ENCODE measurements around the gene ADCK1. TPM values are rescaled to one million over a fixed set of nuclear protein-coding genes. Genes with fewer than 3 reads are reported as not detected.
"Not testable (repeated sequence)": the region's sequence is repeated elsewhere in the genome, so short reads cannot be mapped to it uniquely, and the experiment has no call there.

ADCK1 gene
- total and polyA plus RNA-seq, 9 of the 15 experiments (the other 6 are each of a cell fraction or from before 2014, with no cell fraction given), result 2.8 to 8.9 (median 4.3) TPM

GRCh38 chr14:77799456-77799855 lies 453 bp upstream of the ADCK1 start:
- H3K79me2 ChIP-seq (ENCODE audit: control insufficient read depth, insufficient read depth, low read length); ATAC-seq; intact Hi-C loops (cut with micrococcal nuclease); H3K9me3 ChIP-seq (replicated peaks; ENCODE audit: control insufficient read depth, insufficient read depth, low read depth, low read length); H3K27me3 ChIP-seq (ENCODE audit: control insufficient read depth in 2 of 2, insufficient read depth in 2 of 2, low read length in 2 of 2); FAIRE-seq; H3K9me1 ChIP-seq (ENCODE audit: control insufficient read depth, insufficient read depth, low read length); CTCF ChIA-PET (ENCODE audit: low intra/inter-chr PET ratio); DNase-seq (ENCODE audit: extremely low read depth in 1 of 4, low spot score in 3 of 4); H4K20me1 ChIP-seq (replicated peaks; ENCODE audit: control insufficient read depth, insufficient read depth, low read length); H3K36me3 ChIP-seq (ENCODE audit: control insufficient read depth, insufficient read depth, low read length): not testable (repeated sequence)
- peak overlapping the region; percentile 99 for H2AFZ ChIP-seq (ENCODE audit: low read depth, low read length)
- TSS peak; percentile 86 for BruUV-seq (replicated peaks)
- H3K27ac ChIP-seq (ENCODE audit: extremely low read depth, low read depth, low read length), result peak overlapping the region; percentile 90
- H3K4me1 ChIP-seq (replicated peaks in 1 of 2; ENCODE audit: control insufficient read depth in 2 of 2, insufficient read depth in 2 of 2, low read length in 2 of 2), result peaks cover 6 to 17% of the 10 kb centered on the region in 2 experiments; a peak in 4 of 5 replicates
- H3K4me2 ChIP-seq (ENCODE audit: insufficient read depth, low read length), result peak overlapping the region; percentile 92
- in situ Hi-C loops (cut with MboI), result loop anchor here (5.0 kb wide), 1 partner anchor 37 kb away; the partner anchor contains the start of gene SNW1
- peak overlapping the region; percentile 89 to 93; a peak in 3 of 4 replicates for H3K9ac ChIP-seq (ENCODE audit: insufficient read depth in 1 of 2, low read depth in 2 of 2, low read length in 2 of 2)
- peak overlapping the region; percentile 71 for H3K4me3 ChIP-seq
- 63% methylated on average over 11 of the region's 13 CpGs for WGBS (ENCODE audit: insufficient coverage, low coverage, missing lambda C conversion rate)
- POLR2A ChIA-PET, result interaction anchor here (0.6 kb wide), 1 partner anchor 36 kb away, joined by 4 read pairs; no protein-coding TSS in a partner anchor
- TF ChIP-seq ZNF24 (IDR thresholded peaks at IDR 0.05), result peak; percentile 97
- peak; percentile 15; the same call in 1 of the 2 replicates for TF ChIP-seq DPF2 (IDR thresholded peaks at IDR 0.05)

GRCh38 chr14:77800814-77801213 lies 905 bp downstream of the ADCK1 start:
- FAIRE-seq (no peak), ATAC-seq (no peak), DNase-seq (ENCODE audit: extremely low read depth in 1 of 4, low spot score in 3 of 4) (no peak)
- Histone ChIP-seq H3K9me3 (replicated peaks; ENCODE audit: control insufficient read depth, insufficient read depth, low read depth, low read length) (no peaks in the 10 kb centered on the region), H3K79me2 (ENCODE audit: control insufficient read depth, insufficient read depth, low read length) (peaks cover 9% of the 10 kb centered on the region; the same call in 2 of the 3 replicates), H3K9me1 (ENCODE audit: control insufficient read depth, insufficient read depth, low read length) (no peaks in the 10 kb centered on the region), H3K9ac (ENCODE audit: insufficient read depth in 1 of 2, low read depth in 2 of 2, low read length in 2 of 2) (peak overlapping the region in 1 of 2 experiments; percentile 89; a peak in 2 of 4 replicates), H3K27me3 (ENCODE audit: control insufficient read depth in 2 of 2, insufficient read depth in 2 of 2, low read length in 2 of 2) (no peaks in the 10 kb centered on the region), H4K20me1 (replicated peaks; ENCODE audit: control insufficient read depth, insufficient read depth, low read length) (no peaks in the 10 kb centered on the region), H3K27ac (ENCODE audit: extremely low read depth, low read depth, low read length) (peak overlapping the region; percentile 90), H2AFZ (ENCODE audit: low read depth, low read length) (peak overlapping the region; percentile 99), H3K4me2 (ENCODE audit: insufficient read depth, low read length) (peak overlapping the region; percentile 92), H3K4me3 (peak overlapping the region; percentile 71), H3K4me1 (replicated peaks in 1 of 2; ENCODE audit: control insufficient read depth in 2 of 2, insufficient read depth in 2 of 2, low read length in 2 of 2) (peaks cover 6 to 17% of the 10 kb centered on the region in 2 experiments; a peak in 4 of 5 replicates), H3K36me3 (ENCODE audit: control insufficient read depth, insufficient read depth, low read length) (no peaks in the 10 kb centered on the region)
- 67% methylated on average over 1 of the region's 1 CpG for WGBS (ENCODE audit: insufficient coverage, low coverage, missing lambda C conversion rate)
- in situ Hi-C loops (cut with MboI) (no loop called here), intact Hi-C loops (cut with micrococcal nuclease) (loop anchor here (2.0 kb wide), 1 partner anchor 40 kb away; the partner anchor contains the start of gene SNW1)
- BruUV-seq (replicated peaks), result no TSS peak
- POLR2A ChIA-PET, result interaction anchor here (1.1 kb wide), 1 partner anchor 10 kb away, joined by 5 read pairs; no protein-coding TSS in a partner anchor
- TF ChIP-seq ZNF121 (CRISPR knock-in tag; conservative IDR thresholded peaks at IDR 0.05) (peak; percentile 54; the same call in 1 of the 2 replicates), PHF20 (IDR thresholded peaks at IDR 0.05; ENCODE audit: partially characterized antibody) (no peak), RBM25 (IDR thresholded peaks at IDR 0.05; ENCODE audit: low read depth, low read length, severe bottlenecking) (peak; percentile 66), MXD1 (CRISPR knock-in tag; IDR thresholded peaks at IDR 0.05; ENCODE audit: borderline replicate concordance, poor library complexity, severe bottlenecking) (no peak)
- CTCF ChIA-PET (ENCODE audit: low intra/inter-chr PET ratio), result no interaction called here

Measured in K562 (cell line).